HG02798 (cell line): ENCODE data around the gene SLC17A8.
"Not testable (repeated sequence)": the region's sequence is repeated elsewhere in the genome, so short reads cannot be mapped to it uniquely, and the experiment has no call there.

Source experiments
- ATAC-seq: cut with Tn5 transposase; IDR thresholded peaks from one replicate; pipeline ENCODE4 v1.9.1; 2021; ENCODE audit warnings: mild to moderate bottlenecking; ENCODE audit not compliant: unreplicated experiment, poor library complexity

SLC17A8 gene

GRCh38 chr12:100413001-100413400, 56.1 kb downstream of the SLC17A8 start:
- ATAC-seq, result no peak

- ATAC-seq, result no peak
These were observed 57.9 kb downstream of the SLC17A8 start for GRCh38 chr12:100414739-100415138.

DNA sequence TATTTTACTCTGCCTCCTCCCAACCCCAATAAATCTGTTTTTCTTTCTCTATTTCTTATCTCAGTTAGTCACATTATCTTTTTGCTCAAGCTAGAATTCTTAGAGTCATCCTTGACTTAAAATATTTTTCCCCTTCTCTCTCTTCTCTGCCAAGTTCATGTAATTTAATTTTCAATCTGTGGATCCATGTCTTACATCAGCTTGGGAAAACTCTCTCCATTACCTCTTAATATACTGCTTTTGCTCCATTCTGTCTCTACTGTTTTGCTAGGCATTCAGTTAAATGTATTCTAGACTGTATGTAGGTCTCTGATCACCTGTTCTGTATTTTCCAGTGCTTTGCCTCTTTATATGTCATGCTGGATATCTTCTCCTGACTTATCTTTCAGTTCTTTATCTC, 65.8 kb downstream of the SLC17A8 start:
- ATAC-seq, result no peak

DNA sequence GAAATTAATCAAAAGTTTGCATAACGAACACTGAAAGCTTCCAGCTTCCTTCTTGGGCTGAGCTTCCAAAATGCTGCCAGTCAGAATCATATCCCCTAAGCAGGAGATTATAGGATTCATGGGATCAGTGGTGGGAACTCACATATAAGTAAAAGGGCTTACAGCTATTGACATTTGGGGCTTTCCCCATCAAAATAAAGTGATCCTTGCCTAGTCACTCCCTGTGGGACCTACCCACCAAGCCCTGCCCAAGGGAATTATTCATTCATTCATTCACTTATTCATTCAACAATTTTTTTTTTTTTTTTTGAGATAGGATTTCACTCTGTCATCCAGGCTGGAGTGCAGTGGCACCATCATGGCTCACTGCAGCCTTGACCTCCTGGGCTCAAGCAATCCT, 69.3 kb downstream of the SLC17A8 start:
- ATAC-seq, result no peak

DNA sequence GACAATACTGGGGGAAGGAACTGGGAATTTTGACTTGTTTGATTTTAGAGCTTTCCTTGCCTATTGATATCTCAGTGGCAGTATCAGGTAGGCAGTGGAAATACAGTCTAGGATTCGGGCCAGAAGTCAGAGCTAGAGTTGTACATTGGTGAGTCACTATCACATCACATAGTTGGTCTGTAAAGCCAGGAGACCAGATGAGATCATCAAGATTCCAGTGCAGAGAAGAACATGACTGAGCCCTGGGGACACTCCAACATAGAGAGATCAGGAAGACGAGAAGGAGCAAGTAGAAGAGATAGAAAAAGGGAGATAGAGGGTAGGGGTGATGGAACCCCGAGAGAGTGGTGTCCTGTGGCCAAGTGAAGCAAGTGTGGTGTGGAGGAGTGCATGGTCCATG, 70.2 kb downstream of the SLC17A8 start:
- ATAC-seq, result no peak

- ATAC-seq, result not testable (repeated sequence)
These were observed 73.4 kb downstream of the SLC17A8 start for GRCh38 chr12:100430251-100430650.

GRCh38 chr12:100433701-100434100, 76.8 kb downstream of the SLC17A8 start:
- no peak for ATAC-seq

DNA sequence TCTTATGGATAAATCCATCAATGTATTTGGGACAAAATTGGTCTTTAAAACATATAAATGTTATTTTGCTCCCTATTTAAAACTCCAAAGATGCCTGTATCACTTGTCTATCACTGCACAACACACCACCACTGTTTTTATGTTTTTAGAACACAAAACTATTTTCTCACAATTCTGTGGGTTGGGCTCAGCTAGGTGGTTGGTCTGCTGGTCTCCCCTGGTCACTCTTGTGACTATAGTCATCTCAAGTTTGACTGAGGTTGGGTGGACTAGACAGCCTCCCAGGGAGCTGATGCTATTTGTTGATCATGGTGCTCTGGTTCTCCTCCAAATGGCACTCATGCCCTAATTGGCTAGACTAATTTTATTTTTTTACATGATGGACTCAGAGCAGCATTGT, 77.3 kb downstream of the SLC17A8 start:
- ATAC-seq, result no peak

GRCh38 chr12:100435957-100436356, 79.1 kb downstream of the SLC17A8 start:
- no peak for ATAC-seq

GRCh38 chr12:100437038-100437841, 80.4 kb downstream of the SLC17A8 start:
- ATAC-seq, result no peak

- ATAC-seq, result no peak
These were observed 82.9 kb downstream of the SLC17A8 start for GRCh38 chr12:100439797-100440196.

GRCh38 chr12:100442403-100442802, 85.5 kb downstream of the SLC17A8 start:
- no peak for ATAC-seq

DNA sequence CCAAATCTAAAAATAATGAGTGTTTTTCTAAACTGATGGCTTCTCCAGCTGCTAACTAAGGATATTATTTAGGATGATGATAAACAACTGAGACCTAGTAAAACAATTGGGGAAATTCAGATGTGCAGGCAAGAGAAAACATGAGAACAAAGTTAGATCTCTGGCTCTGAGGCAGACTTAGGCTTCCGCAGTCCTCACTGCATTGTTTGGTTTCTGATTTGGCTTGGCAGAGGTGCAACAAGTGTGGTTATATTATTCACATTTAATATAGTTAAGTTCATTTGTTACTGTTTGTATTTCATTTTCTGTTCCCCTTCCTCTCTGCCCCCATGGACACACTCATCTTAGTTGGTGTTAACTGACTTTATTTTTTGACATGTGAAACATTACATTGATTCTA, 86.6 kb downstream of the SLC17A8 start:
- ATAC-seq, result no peak

- no peak for ATAC-seq
These were observed 88.2 kb downstream of the SLC17A8 start for GRCh38 chr12:100445081-100445481.

- no peak for ATAC-seq
These were observed 90.5 kb downstream of the SLC17A8 start for GRCh38 chr12:100447381-100447780.

- no peak for ATAC-seq
These were observed 91.8 kb downstream of the SLC17A8 start for GRCh38 chr12:100448656-100449055.

GRCh38 chr12:100450735-100451134, 93.9 kb downstream of the SLC17A8 start:
- ATAC-seq, result no peak

- ATAC-seq, result no peak
These were observed 97.1 kb downstream of the SLC17A8 start for GRCh38 chr12:100453951-100454350.

DNA sequence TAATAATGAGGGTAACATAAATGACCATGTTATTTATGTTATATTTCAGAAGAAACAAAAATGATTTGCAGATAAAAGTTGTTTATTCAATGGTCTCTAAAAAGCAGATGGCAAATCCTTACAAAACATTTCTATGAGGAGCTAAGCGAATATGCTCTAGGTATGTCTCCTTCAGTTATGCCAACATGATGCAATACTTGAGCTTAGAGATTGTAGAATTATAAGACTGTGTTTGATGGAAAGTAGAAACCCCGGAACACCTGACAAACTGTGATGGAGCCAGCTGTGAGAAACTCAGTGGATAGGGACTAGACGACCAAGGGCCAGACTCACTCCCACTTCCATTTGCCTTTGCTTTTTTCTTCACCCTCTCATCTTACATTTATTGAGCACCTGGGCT, 99.0 kb downstream of the SLC17A8 start:
- no peak for ATAC-seq

DNA sequence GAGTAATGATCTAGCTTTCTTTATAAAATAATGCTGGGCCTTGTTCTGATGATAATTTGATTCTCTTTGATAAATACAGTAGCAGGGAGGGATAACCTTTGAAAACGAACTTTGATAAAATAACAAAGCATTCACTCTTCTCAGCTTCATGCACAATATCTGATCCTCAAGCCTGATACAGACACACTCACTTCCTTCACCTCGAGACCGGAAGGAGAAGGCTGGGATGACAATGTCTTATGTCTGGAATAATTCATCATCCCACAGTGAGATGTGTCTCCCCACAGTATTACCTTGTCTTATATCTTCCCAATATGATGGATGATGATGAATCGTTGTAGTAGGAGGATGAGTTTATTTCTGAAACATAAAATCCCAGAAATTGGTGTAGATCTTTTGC, 101.3 kb downstream of the SLC17A8 start:
- ATAC-seq, result no peak

DNA sequence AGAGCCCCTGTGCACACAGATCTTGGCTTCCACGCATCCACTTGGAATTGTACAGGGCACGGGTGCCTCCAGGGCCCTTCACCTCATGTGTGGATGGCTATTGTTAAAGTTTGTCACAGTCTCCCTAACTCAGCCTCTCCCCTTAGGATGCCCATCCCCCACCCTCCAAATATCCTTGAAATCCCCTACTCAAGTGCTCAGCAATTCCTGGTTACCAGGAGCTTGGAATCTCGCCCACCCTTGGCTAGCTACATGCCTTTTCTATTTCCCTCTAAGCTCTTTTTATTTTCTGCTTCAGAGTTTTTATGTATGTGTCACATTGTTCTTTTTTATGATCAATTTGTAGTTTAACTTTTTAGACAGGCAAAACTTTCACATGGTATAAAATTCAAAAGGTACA, 103.8 kb downstream of the SLC17A8 start:
- ATAC-seq, result no peak

- no peak for ATAC-seq
These were observed 104.6 kb downstream of the SLC17A8 start for GRCh38 chr12:100461330-100461973.
